MM.1S (cell line): Measurements from ENCODE around the gene CREB5.

Experiments used
- CTCF ChIP-seq: fragments of 300-600 bp; sonication (generic); IDR thresholded peaks from 2 replicates; pipeline ENCODE4 v1.5.1; 2016; ENCODE audit warnings: antibody characterized with exemption, low read length, mixed read lengths
- EZH2 ChIP-seq: fragments of 300-600 bp; sonication (generic); optimal IDR thresholded peaks from 2 replicates; pipeline ENCODE3; 2017; ENCODE audit warnings: low read depth, mild to moderate bottlenecking, antibody characterized with exemption, low read length, mixed read lengths

GRCh38 chr7:28753613-28754012 lies 341.3 kb downstream of the CREB5 start:
- TF ChIP-seq CTCF, result no peak
- no peak for TF ChIP-seq EZH2
